GM12878 (cell line): ENCODE measurements around the gene ILF2. TPM values are rescaled to one million over a fixed set of nuclear protein-coding genes. Genes with fewer than 3 reads are reported as not detected.

ENCODE experiments used
- BRCA1 ChIP-seq: IDR thresholded peaks from 2 replicates; pipeline ENCODE4 v1.6.1; 2011; ENCODE audit warnings: low read depth, low read length, improper control_type of control experiment
- CHD2 ChIP-seq: IDR thresholded peaks from 2 replicates; pipeline ENCODE4 v1.6.1; 2011; ENCODE audit warnings: low read depth, low read length, improper control_type of control experiment, borderline replicate concordance
- ETV6 ChIP-seq, 2 experiments: fragments of 450-650 bp in 1 of 2; IDR thresholded peaks in 1 of 2; conservative IDR thresholded peaks in 1 of 2; 2 replicates each; pipeline ENCODE4 v1.6.1; 2014; ENCODE audit warnings: antibody characterized with exemption in 1 of 2, borderline replicate concordance in 1 of 2, low read depth in 1 of 2, mild to moderate bottlenecking in 1 of 2, moderate library complexity in 1 of 2
- EZH2 ChIP-seq: IDR thresholded peaks from 2 replicates; pipeline ENCODE4 v1.6.1; 2012; ENCODE audit warnings: low read depth, mild to moderate bottlenecking, control low read depth, inconsistent platforms, low read length, borderline replicate concordance; ENCODE audit not compliant: control insufficient read depth
- HDAC6 ChIP-seq: fragments of 200-600 bp; sonication (generic); IDR thresholded peaks from one replicate; pipeline ENCODE4 v1.8.0; 2017; ENCODE audit warnings: antibody characterized with exemption; ENCODE audit not compliant: unreplicated experiment
- JUNB ChIP-seq: IDR thresholded peaks from 2 replicates; pipeline ENCODE4 v1.6.1; 2016; ENCODE audit warnings: antibody characterized with exemption, mild to moderate bottlenecking
- NKRF ChIP-seq: fragments of 450-650 bp; conservative IDR thresholded peaks from 2 replicates; pipeline ENCODE4 v1.6.1; 2017; ENCODE audit warnings: mild to moderate bottlenecking, moderate library complexity
- NR2C1 ChIP-seq: fragments of 450-650 bp; IDR thresholded peaks from 2 replicates; pipeline ENCODE4 v1.6.1; 2017; ENCODE audit warnings: antibody characterized with exemption, mild to moderate bottlenecking, moderate library complexity
- PML ChIP-seq: IDR thresholded peaks from 2 replicates; pipeline ENCODE4 v1.6.1; 2012; ENCODE audit warnings: low read length, inconsistent platforms
- RB1 ChIP-seq: fragments of 450-650 bp; formaldehyde crosslinking; IDR thresholded peaks from 2 replicates; pipeline ENCODE4 v1.6.1; 2017; ENCODE audit warnings: mild to moderate bottlenecking, borderline replicate concordance
- REST ChIP-seq: IDR thresholded peaks from 2 replicates; pipeline ENCODE4 v1.6.1; 2012; ENCODE audit warnings: mild to moderate bottlenecking, low read depth, low read length
- RFX5 ChIP-seq: IDR thresholded peaks from 2 replicates; pipeline ENCODE4 v1.6.1; 2011; ENCODE audit warnings: low read depth, low read length, improper control_type of control experiment
- SIX5 ChIP-seq: IDR thresholded peaks from 2 replicates; pipeline ENCODE4 v1.6.1; 2011; ENCODE audit warnings: mild to moderate bottlenecking, low read depth, low read length, moderate library complexity; ENCODE audit not compliant: severe bottlenecking
- SMC3 ChIP-seq: IDR thresholded peaks from 2 replicates; pipeline ENCODE4 v1.6.1; 2011; ENCODE audit warnings: low read length, improper control_type of control experiment, borderline replicate concordance
- SUZ12 ChIP-seq: fragments of 200-600 bp; sonication (generic); IDR thresholded peaks from one replicate; pipeline ENCODE4 v1.6.1; 2018; ENCODE audit warnings: antibody characterized with exemption, mild to moderate bottlenecking; ENCODE audit not compliant: unreplicated experiment
- YY1 ChIP-seq: IDR thresholded peaks from 2 replicates; pipeline ENCODE4 v1.6.1; 2011; ENCODE audit warnings: low read depth, mild to moderate bottlenecking, low read length
- ZNF24 ChIP-seq: fragments of 450-650 bp; IDR thresholded peaks from 2 replicates; pipeline ENCODE4 v1.6.1; 2017; ENCODE audit warnings: antibody characterized with exemption, mild to moderate bottlenecking
- ZNF622 ChIP-seq: fragments of 450-650 bp; IDR thresholded peaks from 2 replicates; pipeline ENCODE4 v1.6.1; 2017; ENCODE audit warnings: mild to moderate bottlenecking, inconsistent platforms
- polyA plus RNA-seq, 11 experiments: library from polyadenylated mRNA; depleted of rRNA in 4 of 11; unstranded in 6 of 11; stranded (reverse) in 5 of 11; fragments of >200 nt; fragmentation: Nextera tagmentation in 4 of 11; fragmentation: Illumina TruSeq in 1 of 11; extraction: Ambion mirVana in 4 of 11; extraction: Trizol in 1 of 11; gene quantifications; 1 replicate in 1 of 11; 2 replicates in 10 of 11; pipeline versions ENCODE4 v1.2.1 to v1.2.3, GENCODE V29; 2011 to 2016; ENCODE audit warnings: inconsistent platforms in 2 of 11, missing spikeins in 2 of 11, low read depth in 1 of 11
- total RNA-seq, 4 experiments: library from RNA; depleted of rRNA in 3 of 4; stranded (reverse); fragments of >200 nt in 3 of 4; fragmentation: Illumina TruSeq in 1 of 4; extraction: Trizol in 1 of 4; gene quantifications; 2 replicates each; pipeline versions ENCODE4 v1.2.1 to v1.2.3, GENCODE V29; 2013 to 2021
- TF ChIP-seq, protein P1 (sequence below): IDR thresholded peaks from 2 replicates; pipeline ENCODE4 v1.6.1; 2011; ENCODE audit warnings: borderline replicate concordance, low read depth, mild to moderate bottlenecking, moderate library complexity, mixed read lengths, low read length; ENCODE audit not compliant: insufficient read depth; ENCODE audit errors: extremely low read length
- TF ChIP-seq, protein P2 (sequence below): fragments of 450-650 bp; IDR thresholded peaks from 2 replicates; pipeline ENCODE4 v1.6.1; 2017; ENCODE audit warnings: antibody characterized with exemption, mild to moderate bottlenecking, moderate library complexity

Gene ILF2
- total and polyA plus RNA-seq, 10 of the 15 experiments (the other 5 are each of a cell fraction or from before 2014, with no cell fraction given) = 261 to 520 (median 449) TPM

DNA sequence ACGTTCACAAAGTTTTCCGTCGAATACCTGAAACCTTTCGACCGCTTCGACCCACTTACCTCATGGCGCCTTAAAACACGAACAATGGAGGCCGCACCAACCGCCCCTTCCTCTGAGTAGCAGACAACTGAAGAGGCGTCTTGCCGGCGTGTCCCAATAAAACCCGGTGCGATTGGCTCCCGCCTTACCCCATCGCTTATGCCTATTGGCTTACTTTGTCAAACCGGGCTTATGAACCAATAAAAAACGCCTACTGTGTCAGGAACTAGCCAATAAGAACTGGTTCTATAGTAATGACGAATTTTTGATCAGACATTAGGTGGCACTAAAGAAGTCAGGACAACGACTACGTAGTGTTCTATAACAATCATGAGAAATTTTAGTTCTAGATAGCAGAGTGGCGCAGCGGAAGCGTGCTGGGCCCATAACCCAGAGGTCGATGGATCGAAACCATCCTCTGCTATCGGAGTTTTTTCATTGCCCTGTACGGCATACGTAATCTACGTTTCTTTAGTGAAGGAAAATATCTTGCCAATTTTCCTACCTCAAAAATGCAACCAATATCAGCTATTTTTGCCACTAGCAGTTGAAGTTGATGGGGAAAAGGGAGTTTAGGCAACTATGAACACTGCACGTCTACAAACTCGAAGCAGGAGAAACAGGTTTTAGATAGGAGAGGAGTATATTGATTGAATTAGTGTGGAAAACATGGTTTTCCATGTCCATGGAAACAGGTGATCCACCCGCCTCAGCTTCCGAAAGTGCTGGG, at the start of gene ILF2 (continued):
- TF ChIP-seq REST (no peak), YY1 (peak; percentile 91), JUNB (peak; percentile 8; the same call in 1 of the 2 replicates), NKRF (peak; percentile 12; the same call in 1 of the 2 replicates), ZNF622 (no peak), EZH2 (no peak), CHD2 (peak; percentile 92), SUZ12 (no peak), RB1 (no peak; the same call in 1 of the 2 replicates), BRCA1 (no peak), ZNF24 (peak; percentile 100), PML (peak; percentile 94), ETV6 (conservative IDR thresholded peaks at IDR 0.05 in 1 of 2, IDR thresholded peaks at IDR 0.05 in 1 of 2; ENCODE audit: borderline replicate concordance in 1 of 2, low read depth in 1 of 2) (no peak; a peak in 1 of 4 replicates), RFX5 (peak; percentile 82), HDAC6 (peak; percentile 77), SIX5 (no peak), SMC3 (no peak), NR2C1 (no peak)
- TF ChIP-seq, protein P1, sequence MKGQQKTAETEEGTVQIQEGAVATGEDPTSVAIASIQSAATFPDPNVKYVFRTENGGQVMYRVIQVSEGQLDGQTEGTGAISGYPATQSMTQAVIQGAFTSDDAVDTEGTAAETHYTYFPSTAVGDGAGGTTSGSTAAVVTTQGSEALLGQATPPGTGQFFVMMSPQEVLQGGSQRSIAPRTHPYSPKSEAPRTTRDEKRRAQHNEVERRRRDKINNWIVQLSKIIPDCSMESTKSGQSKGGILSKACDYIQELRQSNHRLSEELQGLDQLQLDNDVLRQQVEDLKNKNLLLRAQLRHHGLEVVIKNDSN = no peak
- TF ChIP-seq, protein P2, sequence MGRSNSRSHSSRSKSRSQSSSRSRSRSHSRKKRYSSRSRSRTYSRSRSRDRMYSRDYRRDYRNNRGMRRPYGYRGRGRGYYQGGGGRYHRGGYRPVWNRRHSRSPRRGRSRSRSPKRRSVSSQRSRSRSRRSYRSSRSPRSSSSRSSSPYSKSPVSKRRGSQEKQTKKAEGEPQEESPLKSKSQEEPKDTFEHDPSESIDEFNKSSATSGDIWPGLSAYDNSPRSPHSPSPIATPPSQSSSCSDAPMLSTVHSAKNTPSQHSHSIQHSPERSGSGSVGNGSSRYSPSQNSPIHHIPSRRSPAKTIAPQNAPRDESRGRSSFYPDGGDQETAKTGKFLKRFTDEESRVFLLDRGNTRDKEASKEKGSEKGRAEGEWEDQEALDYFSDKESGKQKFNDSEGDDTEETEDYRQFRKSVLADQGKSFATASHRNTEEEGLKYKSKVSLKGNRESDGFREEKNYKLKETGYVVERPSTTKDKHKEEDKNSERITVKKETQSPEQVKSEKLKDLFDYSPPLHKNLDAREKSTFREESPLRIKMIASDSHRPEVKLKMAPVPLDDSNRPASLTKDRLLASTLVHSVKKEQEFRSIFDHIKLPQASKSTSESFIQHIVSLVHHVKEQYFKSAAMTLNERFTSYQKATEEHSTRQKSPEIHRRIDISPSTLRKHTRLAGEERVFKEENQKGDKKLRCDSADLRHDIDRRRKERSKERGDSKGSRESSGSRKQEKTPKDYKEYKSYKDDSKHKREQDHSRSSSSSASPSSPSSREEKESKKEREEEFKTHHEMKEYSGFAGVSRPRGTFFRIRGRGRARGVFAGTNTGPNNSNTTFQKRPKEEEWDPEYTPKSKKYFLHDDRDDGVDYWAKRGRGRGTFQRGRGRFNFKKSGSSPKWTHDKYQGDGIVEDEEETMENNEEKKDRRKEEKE = no peak
